GM21717 (cell line): ENCODE measurements around the gene KCNV2.

Experiments used
- ATAC-seq: cut with Tn5 transposase; IDR thresholded peaks from one replicate; pipeline ENCODE4 v1.9.1; 2021; ENCODE audit warnings: mild to moderate bottlenecking, moderate library complexity; ENCODE audit not compliant: unreplicated experiment

The KCNV2 gene

GRCh38 chr9:2758162-2758897 lies 41.0 kb downstream of the KCNV2 start:
- ATAC-seq, result no peak

GRCh38 chr9:2758898-2759510 lies 41.7 kb downstream of the KCNV2 start:
- no peak for ATAC-seq

DNA sequence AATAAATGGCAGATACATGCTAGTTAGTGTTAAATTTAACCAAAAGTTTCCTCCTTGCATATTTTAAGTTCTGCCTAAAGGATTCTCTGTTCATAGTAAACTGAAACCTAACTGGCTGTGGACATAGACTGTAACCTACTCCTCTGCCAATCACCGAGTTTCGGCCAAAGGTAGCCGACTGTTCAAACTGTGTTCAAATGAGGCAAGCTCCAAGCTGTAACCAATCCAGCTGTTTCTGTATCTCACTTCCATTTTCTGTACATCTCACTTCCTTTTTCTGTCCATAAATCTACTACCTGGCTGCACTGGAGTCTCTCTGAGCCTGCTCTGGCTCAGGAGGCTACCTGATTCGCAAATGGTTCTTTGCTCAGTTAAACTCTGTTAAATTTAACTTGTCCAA lies 44.1 kb downstream of the KCNV2 start:
- peak; percentile 88 for ATAC-seq

DNA sequence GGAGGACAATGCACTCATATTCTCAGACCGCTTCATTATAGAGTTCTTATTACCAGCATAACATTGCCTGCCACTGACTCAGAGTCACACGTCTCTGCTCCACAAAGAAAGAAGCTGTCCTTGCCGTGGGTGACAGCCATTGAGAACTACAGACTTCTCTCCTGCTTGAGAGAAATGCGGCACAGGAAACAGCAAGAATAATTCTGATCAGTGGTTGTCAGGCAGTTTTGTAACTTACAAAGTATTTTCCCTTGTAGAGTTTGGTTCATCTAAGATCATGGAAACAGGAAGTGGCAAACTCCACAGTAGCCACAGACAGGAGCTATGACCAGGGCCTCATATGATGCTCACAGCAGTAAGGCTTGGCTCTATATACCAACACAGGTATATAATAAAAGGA lies 47.0 kb downstream of the KCNV2 start:
- ATAC-seq, result peak; percentile 37

GRCh38 chr9:2765250-2765880 lies 48.1 kb downstream of the KCNV2 start:
- ATAC-seq, result no peak

DNA sequence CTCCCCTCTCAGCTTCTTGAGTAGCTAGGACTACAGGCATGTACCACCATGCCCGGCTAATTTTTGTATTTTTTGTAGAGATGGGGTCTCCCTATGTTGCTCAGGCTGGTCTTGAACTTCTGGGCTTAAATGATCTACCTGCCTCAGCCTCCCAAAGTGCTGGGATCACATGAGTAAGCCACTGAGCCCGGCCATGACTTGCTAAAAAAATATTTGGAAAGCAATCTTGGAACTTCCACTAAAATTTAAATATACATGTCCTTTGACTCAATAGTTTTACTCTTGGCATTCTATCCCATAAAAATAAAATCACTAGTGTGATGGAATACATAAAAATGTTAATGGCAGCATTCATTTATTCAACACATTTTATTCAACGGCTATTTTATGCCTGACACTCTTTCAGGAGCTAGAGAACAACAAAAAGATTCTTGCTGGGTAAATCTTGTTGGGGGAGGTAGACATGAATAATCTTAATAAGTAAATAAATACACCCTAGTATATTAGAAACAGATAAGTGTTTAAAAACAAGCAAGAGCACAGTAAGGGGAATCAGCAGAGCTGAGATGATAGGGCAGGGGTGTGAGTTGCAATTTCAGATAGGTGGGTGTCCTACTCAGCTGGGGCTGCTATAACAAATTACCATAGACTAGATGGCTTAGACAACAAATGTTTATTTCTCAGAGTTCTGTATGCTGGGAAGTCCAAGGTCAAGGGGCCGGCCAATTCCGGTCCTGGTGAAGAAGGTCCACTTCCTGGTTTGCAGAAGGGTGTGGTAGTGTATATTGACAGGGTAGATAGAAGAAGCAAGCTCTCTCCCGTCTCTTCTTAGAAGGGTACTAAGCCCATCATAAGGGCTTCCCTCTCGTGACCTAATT lies 50.7 kb downstream of the KCNV2 start:
- no peak for ATAC-seq

DNA sequence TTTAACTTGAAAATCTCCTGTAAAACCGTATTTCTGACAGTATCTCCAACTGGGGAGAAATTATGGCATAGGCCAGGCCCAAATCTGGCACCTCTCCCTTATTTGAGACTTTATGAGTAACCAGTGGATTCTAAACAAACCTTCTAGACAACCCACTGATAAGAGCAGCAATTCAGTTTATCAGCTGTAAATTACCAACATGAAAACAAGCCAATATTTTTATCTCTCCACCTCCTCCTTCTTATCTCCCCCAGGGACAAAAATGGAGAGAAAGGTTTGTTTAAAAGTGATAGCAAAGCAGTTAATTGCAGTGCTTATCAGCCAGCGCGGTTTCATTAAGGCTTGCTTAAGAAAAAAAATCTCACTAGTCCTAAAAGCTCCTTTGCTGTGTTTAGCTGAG lies 53.8 kb downstream of the KCNV2 start:
- no peak for ATAC-seq

DNA sequence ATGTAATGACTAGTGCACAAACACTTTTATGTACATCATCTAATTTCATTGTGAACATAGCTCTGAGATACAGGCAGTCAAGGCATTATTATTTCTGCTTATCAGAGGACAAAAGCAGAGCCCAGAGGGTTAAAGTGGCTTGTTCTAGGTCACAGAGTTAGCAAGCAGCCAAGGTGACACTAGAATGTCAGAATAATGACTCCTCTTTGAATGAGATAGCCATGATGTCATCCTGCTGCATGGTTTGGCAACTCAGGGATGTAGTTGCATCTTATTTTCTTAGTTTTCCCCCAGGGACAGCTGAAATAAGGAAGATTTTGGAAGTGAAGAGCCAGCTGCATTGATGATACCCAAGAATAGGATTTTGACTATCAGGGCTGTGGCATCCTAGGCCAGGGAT lies 54.4 kb downstream of the KCNV2 start:
- ATAC-seq, result no peak

DNA sequence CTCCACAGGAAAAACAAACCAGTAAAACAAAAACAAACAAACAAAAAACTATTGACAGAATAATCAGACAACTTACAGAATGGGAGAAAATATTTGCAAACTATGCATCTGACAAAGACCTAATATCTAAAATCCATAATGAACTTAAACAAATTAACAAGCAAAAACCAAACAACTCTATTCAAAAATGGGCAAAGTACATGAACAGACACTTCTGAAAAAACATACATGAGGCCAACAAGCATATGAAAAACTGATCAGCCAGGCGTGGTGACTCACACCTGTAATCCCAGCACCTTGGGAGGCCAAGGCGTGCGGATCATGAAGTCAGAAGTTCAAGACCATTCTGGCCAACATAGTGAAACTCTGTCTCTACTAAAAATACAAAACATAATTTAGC lies 60.1 kb downstream of the KCNV2 start:
- ATAC-seq, result no peak

GRCh38 chr9:2778816-2779215 lies 61.5 kb downstream of the KCNV2 start:
- ATAC-seq, result no peak
